Osteoblast (primary cell): ENCODE results near the gene FAM169A. TPM values are rescaled to one million over a fixed set of nuclear protein-coding genes. Genes with fewer than 3 reads are reported as not detected.

Experiments
- DNase-seq: peaks from one replicate; pipeline ENCODE4 v3.0.0; 2011; ENCODE audit warnings: low spot score, mixed read lengths; ENCODE audit not compliant: insufficient read length; ENCODE audit errors: missing footprints
- H2AFZ ChIP-seq: 2 replicates; pipeline ENCODE4 v1.6.0; 2011; ENCODE audit warnings: mild to moderate bottlenecking, low read length
- H3K27ac ChIP-seq: 2 replicates; pipeline ENCODE4 v1.5.1; 2011; ENCODE audit warnings: mild to moderate bottlenecking, low read depth, low read length, moderate library complexity
- H3K27me3 ChIP-seq: 2 replicates; pipeline ENCODE4 v1.6.0; 2012; ENCODE audit warnings: mild to moderate bottlenecking, control low read depth, inconsistent platforms, low read length, moderate library complexity; ENCODE audit not compliant: insufficient read depth
- H3K36me3 ChIP-seq: 2 replicates; pipeline ENCODE4 v1.5.1; 2011; ENCODE audit warnings: mild to moderate bottlenecking, low read length, control low read depth, moderate library complexity; ENCODE audit not compliant: insufficient read depth
- H3K4me1 ChIP-seq: 2 replicates; pipeline ENCODE4 v1.5.1; 2011; ENCODE audit warnings: mild to moderate bottlenecking, low read length, control low read depth, moderate library complexity; ENCODE audit not compliant: insufficient read depth
- H3K4me2 ChIP-seq: 2 replicates; pipeline ENCODE4 v1.6.0; 2011; ENCODE audit warnings: mild to moderate bottlenecking, low read length; ENCODE audit not compliant: insufficient read depth
- H3K4me3 ChIP-seq: fragments of 200-600 bp; sonication (generic); 3 replicates; pipeline ENCODE4 v1.5.1; 2012; ENCODE audit warnings: mild to moderate bottlenecking, low read length, inconsistent platforms; ENCODE audit not compliant: insufficient read depth
- H3K79me2 ChIP-seq: 2 replicates; pipeline ENCODE4 v1.6.0; 2012; ENCODE audit warnings: mild to moderate bottlenecking, low read length, control low read depth, inconsistent platforms; ENCODE audit not compliant: insufficient read depth
- H3K9me3 ChIP-seq: 2 replicates; pipeline ENCODE4 v1.5.1; 2011; ENCODE audit warnings: low read depth, low read length, control low read depth
- H4K20me1 ChIP-seq: 2 replicates; pipeline ENCODE4 v1.6.0; 2012; ENCODE audit warnings: mild to moderate bottlenecking, low read length, control low read depth; ENCODE audit not compliant: insufficient read depth
- total RNA-seq: library from RNA; depleted of rRNA; stranded (reverse); fragments of >200 nt; gene quantifications from 2 replicates; pipeline ENCODE4 v1.2.3, GENCODE V29; 2012
- TF ChIP-seq, protein P1 (sequence below): IDR thresholded peaks from 2 replicates; pipeline ENCODE4 v1.5.1; 2011; ENCODE audit warnings: mild to moderate bottlenecking, low read depth, low read length, moderate library complexity; ENCODE audit errors: extremely low read depth

The FAM169A gene
- total RNA-seq, 1 donor: under 0.01 TPM

DNA sequence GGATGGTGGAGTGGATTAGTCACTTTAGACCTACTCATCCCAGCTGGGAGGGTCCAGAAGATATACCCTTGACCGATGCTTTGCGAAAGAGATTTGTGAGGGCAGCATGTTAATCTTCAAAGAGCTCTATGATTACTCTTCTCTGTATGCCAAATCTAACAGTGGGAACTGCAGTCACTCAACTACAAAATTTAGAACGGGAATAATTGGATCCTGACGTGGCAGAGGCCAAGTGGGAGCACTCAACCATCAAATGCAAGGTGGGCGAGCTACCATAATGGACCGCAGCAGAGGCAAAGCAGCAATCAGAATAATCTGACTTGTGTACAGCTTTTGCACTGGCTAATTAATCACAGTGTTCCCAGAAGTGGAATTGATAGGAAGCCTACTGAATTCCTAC lies 78.8 kb downstream of the FAM169A start:
- Histone ChIP-seq H3K27me3 (no peaks in the 10 kb centered on the region), H3K79me2 (no peaks in the 10 kb centered on the region), H3K9me3 (no peaks in the 10 kb centered on the region), H3K4me3 (no peak overlapping the region), H3K36me3 (no peaks in the 10 kb centered on the region), H3K4me1 (no peaks in the 10 kb centered on the region), H3K27ac (no peak overlapping the region), H3K4me2 (no peak overlapping the region), H4K20me1 (no peaks in the 10 kb centered on the region), H2AFZ (no peak overlapping the region)
- DNase-seq: no peak
- TF ChIP-seq, protein P1, sequence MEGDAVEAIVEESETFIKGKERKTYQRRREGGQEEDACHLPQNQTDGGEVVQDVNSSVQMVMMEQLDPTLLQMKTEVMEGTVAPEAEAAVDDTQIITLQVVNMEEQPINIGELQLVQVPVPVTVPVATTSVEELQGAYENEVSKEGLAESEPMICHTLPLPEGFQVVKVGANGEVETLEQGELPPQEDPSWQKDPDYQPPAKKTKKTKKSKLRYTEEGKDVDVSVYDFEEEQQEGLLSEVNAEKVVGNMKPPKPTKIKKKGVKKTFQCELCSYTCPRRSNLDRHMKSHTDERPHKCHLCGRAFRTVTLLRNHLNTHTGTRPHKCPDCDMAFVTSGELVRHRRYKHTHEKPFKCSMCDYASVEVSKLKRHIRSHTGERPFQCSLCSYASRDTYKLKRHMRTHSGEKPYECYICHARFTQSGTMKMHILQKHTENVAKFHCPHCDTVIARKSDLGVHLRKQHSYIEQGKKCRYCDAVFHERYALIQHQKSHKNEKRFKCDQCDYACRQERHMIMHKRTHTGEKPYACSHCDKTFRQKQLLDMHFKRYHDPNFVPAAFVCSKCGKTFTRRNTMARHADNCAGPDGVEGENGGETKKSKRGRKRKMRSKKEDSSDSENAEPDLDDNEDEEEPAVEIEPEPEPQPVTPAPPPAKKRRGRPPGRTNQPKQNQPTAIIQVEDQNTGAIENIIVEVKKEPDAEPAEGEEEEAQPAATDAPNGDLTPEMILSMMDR: no peak

DNA sequence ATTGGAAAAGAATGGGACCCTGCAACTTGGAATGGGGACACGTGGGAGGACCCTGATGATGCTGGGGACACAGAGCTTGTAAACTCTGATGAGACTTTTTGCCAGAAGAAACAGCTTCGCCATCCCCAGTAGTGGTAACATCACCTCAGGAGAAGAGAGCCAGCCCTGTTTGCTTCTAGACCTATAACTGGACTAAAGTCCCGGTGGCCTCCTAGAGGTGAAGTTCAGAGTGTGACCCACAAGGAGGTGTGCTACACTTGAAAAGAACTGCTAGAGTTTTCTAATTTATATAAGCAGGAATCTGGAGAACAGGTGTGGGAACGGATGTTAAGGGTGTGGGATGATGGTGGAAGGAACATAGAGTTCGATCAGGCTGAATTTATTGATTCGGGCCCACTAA lies 79.3 kb downstream of the FAM169A start:
- Histone ChIP-seq H3K4me1 (no peaks in the 10 kb centered on the region), H3K9me3 (no peaks in the 10 kb centered on the region), H4K20me1 (no peaks in the 10 kb centered on the region), H3K4me3 (no peak overlapping the region), H3K27me3 (no peaks in the 10 kb centered on the region), H3K36me3 (no peaks in the 10 kb centered on the region), H2AFZ (no peak overlapping the region), H3K27ac (no peak overlapping the region), H3K79me2 (no peaks in the 10 kb centered on the region), H3K4me2 (no peak overlapping the region)
- TF ChIP-seq, protein P1: no peak
- DNase-seq: no peak

DNA sequence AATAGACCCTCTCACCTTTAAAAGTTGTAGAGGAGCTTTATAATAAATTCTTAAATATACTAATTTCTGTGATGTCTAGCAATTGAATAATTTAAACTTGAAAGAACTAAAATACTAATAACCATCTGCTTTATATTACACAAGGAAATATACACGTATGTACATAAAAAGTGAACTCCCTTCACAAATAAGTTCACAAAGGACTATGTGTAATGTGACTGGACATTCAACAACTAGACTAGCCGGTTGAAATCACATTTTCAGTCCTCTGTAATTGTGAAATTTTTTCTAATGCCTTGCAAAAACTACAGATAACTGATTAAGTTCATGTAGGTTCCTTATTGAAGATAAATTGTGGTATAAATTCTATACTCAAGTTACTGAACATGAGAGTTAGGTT lies 87.6 kb downstream of the FAM169A start:
- Histone ChIP-seq H2AFZ (no peak overlapping the region), H3K4me3 (no peak overlapping the region), H3K36me3 (peaks cover 41% of the 10 kb centered on the region), H3K4me2 (no peak overlapping the region), H3K9me3 (no peaks in the 10 kb centered on the region), H3K27me3 (no peaks in the 10 kb centered on the region), H3K27ac (no peak overlapping the region), H4K20me1 (no peaks in the 10 kb centered on the region), H3K4me1 (no peaks in the 10 kb centered on the region), H3K79me2 (no peaks in the 10 kb centered on the region)
- TF ChIP-seq, protein P1: no peak
- no peak for DNase-seq

DNA sequence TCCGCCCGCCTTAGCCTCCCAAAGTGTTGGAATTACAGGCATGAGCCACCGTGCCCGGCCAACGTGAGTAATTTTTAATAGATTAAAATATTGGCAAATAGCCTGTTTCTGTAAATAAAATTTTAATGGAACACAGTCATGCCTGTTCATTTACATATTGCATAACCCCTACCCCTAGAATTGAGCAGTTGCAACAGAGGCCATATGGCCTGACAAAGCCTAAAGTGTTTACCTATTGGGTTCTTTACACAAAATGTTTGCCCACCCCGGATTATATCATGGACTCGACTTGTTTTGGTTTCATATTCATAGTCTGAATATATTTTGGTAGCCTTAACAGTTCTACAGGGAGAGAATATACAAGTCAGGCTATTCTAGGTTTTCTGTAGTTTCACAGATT lies 93.8 kb downstream of the FAM169A start:
- Histone ChIP-seq H3K9me3 (no peaks in the 10 kb centered on the region), H3K27ac (no peak overlapping the region), H4K20me1 (no peaks in the 10 kb centered on the region), H3K79me2 (peaks cover 13% of the 10 kb centered on the region), H3K4me1 (peaks cover 7% of the 10 kb centered on the region), H3K4me3 (no peak overlapping the region), H3K4me2 (no peak overlapping the region), H2AFZ (no peak overlapping the region), H3K36me3 (peaks cover 72% of the 10 kb centered on the region), H3K27me3 (no peaks in the 10 kb centered on the region)
- TF ChIP-seq, protein P1: no peak
- DNase-seq: no peak
